GM19239 (cell line): Measurements from ENCODE around the gene PAQR9.
A peak's percentile ranks its signal among the peaks of the same experiment; 100 is the strongest.
"Not testable (repeated sequence)": the region's sequence is repeated elsewhere in the genome, so short reads cannot be mapped to it uniquely, and the experiment has no call there.

Experiments used
- DNase-seq: peaks from one replicate; pipeline ENCODE4 v3.0.0; 2011; ENCODE audit warnings: low spot score; ENCODE audit not compliant: insufficient read length
- FAIRE-seq: peaks from 2 replicates; lab custom pipeline; 2011; peaks lifted over from hg19 to GRCh38; lab: Jason Lieb, UNC

PAQR9 gene, protein sequence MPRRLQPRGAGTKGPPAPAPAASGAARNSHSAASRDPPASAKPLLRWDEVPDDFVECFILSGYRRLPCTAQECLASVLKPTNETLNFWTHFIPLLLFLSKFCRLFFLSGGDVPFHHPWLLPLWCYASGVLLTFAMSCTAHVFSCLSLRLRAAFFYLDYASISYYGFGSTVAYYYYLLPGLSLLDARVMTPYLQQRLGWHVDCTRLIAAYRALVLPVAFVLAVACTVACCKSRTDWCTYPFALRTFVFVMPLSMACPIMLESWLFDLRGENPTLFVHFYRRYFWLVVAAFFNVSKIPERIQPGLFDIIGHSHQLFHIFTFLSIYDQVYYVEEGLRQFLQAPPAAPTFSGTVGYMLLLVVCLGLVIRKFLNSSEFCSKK

DNA sequence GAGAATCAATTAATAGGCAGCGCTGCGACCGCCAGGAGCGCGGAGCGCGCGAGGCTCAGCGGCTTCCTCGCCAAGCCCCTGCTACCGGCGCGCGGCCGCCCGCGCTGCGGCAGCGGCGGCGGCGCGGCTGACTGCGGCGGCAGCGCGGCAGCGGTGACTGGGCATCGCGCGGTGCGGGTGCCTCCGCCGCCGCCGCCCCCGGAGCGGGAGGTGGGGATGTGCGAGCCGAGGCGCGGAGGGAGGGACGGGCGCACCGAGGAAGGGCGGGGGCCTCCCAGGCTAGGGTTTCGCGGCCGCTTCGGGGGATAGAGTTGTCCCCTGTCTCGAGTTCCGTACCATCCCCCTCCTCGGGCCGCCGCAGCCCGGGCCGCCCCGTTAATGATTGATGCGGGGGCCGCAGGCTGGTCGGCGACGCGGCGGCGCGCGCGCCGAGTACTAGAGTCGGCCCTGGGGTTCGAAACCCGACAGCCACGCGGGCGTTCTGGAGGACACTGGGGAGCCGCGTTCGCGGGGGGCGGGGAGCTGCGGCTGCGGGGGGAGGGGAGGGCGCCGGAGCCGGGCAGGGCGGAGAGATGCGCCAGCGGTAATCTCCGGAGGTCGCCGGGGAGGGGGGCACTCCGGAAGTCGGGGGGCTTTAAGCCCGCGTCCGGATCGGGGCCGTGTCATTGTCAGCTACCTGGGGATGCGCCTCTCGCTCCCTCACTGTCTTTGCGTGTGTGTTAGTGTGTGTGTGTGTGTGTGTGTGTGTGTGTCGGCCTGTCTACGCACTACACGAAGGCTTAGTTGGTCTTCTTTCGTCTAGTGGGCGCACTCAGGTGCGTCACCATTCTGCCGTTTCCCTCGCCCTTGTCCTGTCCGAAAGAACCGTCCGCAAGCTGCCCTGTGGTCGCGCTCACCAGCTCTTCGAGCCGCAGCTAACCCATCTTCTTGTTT is at the start of gene PAQR9:
TSS of gene PAQR9 (minus strand) at position 159 of the 933 bp plus-strand sequence. CDS start 338 bp downstream, outside the sequence.
- FAIRE-seq (no peak), DNase-seq (peak; percentile 52)

DNA sequence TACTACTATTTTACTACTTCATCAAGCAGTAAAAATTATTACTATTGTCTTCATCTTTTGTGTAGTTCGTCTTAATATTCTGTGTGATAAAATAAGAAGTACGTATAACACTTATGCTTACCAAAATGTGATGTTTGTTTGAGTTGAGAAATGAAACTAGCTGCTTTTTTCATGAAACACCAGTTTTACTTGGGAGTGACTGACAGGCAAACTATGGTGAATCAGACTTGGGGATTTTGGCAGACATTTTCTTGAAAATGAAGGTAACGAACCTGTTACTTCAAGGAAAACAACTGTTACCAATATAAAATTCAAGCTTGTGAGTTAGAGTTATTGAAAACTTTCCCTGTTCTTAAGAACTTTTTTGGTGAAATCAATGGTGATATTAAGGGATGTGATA is 48.2 kb upstream of the PAQR9 start:
- FAIRE-seq, result peak; percentile 73
- DNase-seq, result no peak

DNA sequence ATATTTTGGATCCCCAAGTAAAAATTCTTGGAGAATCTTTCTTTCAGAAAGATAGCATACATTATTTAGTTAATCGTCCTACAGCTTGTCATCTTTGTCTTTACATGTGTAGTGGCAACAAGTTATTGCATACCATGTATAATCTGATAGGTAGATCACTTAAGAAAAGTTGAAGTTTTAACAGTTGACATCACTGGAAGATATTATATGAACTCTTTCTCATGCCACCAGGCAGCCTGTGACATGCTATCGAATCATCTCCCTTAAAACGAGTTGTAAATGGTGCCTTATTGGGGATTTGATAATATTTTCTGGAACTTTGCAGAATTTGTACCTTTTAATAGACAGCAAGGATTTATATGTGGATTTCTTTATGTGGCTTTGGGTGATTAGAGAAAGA is 46.5 kb upstream of the PAQR9 start:
- no peak for DNase-seq
- FAIRE-seq, result no peak

DNA sequence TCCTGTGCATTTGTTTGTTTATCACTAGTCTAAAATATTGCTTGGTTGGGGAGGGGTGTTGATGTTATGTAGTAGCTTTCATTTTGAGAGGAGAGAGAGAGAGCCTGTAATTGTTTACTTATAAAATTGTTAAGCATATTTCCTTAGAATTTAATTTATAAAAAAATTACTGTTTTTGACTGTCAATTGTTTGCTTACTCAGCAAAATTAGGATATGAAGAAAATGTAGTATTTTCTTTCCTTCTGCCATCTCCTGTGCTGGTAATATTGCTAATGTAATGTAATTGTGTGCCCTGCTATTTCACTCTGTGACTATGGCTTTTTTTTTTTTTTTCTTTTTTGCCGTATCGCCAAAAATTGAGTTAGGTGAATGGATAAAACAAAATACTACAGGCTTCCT is 41.3 kb upstream of the PAQR9 start:
- DNase-seq (no peak), FAIRE-seq (no peak)

DNA sequence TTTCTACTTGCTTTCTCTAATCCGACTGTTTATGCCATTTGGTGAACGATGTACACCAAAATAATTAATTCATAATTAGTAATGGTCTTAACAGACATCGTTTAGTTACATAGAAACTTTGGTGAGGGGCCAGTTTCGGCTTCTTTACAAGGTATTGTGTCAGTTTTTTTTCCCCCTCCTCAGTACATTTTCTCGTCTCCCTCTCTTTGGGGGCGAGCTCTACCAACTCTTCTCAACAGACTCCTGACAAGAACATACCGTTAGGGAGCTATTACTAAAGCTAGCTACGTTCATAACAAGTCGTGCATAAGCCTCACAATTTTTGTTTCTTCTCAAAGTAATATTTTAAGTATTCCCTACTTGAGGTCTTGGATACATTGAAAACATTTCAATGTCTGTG is 39.3 kb upstream of the PAQR9 start:
- FAIRE-seq, result no peak

DNA sequence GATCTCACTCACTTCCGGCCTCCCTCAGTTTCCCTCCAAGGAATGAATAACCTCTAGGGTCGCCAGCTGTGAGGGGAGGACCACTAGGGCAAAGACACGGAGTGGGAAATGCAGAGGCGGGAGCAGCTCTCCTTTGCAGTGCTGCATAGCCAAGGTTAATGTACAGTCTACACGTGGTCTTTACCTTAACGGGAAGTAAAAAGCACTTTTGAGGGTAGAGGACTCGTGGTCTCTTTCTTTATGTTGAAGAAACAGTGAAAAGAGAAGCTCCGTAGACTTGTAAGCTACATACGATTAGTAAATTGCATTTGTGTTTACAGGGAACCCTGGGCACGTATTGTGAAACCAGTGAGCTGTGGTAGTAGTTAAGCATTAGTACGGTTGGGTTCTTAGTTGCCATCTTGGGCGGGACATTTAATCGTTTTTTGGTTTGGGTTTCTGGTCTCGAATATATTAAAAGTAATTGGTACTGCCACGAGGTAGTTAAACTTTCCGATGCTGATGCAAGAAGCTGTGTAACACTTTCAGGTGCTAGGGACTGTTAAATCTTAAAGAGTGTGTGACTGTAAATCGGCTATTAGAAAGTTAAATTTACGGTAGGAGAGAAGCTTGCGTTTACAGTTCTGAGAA is 38.7 kb upstream of the PAQR9 start:
- DNase-seq, result no peak
- peak; percentile 58 for FAIRE-seq

More for the DNA sequence above, 39.3 kb upstream of the PAQR9 start:
- no peak for DNase-seq

DNA sequence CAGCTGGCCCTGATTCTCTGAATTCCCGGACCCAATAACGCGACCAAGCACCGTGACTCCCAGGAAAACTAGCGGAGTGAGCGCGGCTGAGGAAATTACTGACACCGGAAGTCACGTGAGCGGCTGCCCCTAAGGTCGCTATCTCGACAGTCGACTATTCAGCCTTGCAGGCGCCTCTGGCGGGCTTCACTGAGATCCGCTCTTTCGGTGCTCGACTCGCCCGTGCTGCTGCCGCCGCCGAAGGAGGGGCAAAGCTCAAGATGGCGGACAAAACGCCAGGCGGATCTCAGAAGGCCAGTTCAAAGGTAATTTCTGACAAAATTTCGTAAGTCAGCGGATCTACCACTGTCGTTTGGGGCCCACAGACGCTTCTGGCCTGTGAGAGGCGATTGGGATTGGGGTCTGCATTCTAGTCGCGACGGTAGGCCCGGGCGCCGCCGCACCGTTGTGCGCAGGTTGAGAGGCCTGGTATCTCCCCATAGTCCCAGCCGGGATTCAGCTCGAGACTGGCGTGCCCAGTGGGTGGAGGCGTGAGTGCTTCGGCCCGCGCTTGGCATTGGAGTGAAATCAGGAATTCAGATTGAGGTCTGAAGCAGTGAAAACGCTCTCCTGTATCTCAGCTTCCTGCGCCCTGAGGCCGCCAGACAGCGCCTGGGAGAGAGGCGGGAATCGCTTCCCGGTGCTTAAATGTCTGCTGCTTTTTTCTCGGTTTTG is 38.1 kb upstream of the PAQR9 start, which contains the start of gene U2SURP:
TSS of gene U2SURP (plus strand) at position 202 of the 714 bp plus-strand sequence. CDS start at position 261, 59 bp downstream.
- DNase-seq (peak; percentile 80), FAIRE-seq (peak; percentile 94)

DNA sequence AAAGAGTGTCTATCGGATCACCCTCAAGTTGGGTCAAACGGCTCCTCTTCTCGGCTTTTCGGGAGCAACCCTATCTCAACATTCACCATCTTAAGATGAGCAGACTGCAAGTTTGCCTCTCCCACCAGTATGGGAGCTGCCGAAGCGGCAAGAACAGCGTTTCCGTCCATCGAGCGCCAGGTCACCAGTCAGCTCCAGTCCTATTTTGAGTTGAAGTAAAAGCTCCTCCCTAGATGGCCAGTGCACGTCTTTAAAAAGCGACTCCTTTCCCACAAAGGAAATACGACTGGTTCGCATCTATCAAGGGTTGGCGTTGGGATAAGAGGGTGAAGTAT is 37.5 kb upstream of the PAQR9 start:
- DNase-seq, result peak; percentile 52
- no peak for FAIRE-seq

DNA sequence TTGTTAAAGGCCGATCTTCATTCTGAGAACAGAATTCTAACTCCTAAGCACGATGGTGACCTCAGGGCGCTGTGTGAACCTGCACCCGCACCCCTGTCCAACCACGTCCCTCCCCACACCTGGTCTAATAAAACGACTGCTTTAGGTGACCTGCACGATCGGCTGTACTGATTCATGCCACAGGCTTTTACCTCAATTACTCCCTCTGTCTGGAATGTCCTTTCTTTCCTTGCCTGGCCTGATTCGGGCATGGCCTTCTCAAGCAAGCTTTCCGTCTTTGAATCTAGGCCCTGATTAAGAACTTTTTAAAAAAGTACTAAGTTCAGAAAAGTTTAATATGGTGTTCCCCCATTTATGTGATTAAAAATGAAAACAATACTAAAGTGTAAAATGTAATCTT is 37.1 kb upstream of the PAQR9 start:
- FAIRE-seq (no peak), DNase-seq (no peak)

DNA sequence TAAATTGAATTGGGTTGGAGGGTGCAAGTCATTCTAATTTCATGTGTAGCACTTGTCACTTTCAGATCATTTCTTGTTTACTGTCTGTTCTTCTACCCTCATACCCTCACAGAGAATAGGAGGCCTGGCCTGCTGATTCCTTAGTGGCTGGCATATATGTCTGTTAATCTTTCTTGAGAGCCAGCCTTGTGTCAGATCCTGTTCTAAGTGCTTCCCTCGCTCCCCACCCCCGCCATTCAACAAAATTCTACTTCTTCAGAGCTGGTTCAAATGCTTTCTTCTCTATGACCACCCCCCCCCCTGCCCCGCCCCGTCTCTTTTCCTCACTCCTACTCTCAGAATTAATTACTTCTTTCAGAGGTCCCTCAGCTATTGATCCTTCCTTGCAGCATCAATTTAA is 36.4 kb upstream of the PAQR9 start:
- DNase-seq (no peak), FAIRE-seq (no peak)

DNA sequence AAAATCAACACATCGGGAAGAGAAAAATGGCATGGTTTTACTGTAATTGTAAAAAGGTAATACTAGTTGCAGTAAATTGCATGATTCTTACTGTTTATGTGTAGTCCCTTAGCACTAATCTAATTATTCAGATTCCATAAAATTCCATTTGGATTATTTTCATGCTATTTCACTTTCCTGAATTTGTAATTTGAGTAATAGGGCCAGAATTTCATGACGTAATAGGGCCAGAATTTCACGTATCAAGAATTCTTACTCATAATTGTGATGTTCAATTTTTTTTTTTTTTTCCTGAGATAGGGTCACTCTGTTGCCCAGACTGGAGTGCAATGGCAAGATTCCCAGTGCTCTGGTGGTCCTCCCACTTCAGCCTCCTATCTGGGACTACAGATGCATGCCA is 35.0 kb upstream of the PAQR9 start:
- FAIRE-seq (no peak), DNase-seq (no peak)

DNA sequence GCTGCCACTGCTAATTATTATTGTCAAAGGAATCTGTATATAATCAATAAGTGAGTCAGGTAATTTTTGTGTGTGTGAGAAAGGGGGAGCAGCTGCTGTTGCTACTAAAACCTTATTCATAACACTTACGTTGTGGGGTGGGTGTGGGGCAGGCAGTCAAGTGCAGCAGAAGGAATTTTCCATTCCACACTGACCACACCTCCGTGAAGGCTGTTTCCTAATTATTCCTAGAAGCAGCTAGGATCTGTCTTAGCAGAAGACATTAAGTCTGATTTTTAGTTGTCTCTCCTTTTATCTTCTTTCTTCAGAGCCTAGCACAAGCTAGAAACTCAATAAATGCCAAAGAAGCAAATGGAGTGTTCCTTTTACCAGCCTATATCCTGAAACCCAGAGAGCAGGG is 33.9 kb upstream of the PAQR9 start:
- DNase-seq (no peak), FAIRE-seq (no peak)

DNA sequence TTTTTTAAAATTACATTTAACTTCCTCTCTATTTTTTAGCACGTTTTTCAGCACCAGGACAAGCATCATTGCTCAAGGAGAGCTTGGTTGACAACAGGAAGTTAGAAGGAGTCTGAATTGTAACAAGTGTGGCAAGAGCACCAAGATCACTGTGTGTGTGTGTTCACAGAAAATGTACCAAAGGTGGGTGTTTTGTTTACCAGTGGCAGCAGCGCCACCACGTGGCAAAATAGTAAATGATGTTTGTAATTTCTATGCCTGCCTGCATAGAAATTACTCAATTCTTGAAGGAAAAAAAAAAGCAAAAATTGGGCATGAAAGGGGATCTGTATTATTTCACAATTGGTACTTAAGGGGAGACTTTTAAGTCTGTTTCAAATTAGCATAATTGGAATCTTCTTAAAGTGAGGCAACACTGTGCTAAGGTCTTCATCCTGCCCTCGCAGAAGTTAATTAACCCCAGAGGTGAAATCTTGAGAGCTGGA is 30.5 kb upstream of the PAQR9 start:
- DNase-seq (peak; percentile 36), FAIRE-seq (peak; percentile 81)

DNA sequence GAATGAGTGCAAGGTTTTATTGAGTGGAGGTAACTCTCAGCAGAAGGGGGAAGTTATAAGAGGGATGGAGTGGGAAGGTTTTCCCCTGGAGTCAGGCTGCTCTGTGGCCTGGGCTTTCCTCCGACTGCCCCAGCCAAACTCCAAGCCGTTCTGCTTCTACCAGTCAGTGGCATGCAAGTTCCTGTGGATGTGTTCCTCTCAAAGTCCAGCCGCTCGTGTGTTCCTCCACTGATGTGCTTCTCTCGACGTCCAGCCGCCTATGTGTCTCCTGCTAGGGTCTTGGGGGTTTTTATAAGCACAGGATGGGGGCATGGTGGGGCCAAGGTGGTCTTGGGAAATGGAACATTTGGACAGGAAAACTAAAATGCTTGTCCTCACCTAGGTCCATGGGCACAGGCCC is 28.8 kb upstream of the PAQR9 start:
- DNase-seq, result no peak
- no peak for FAIRE-seq

DNA sequence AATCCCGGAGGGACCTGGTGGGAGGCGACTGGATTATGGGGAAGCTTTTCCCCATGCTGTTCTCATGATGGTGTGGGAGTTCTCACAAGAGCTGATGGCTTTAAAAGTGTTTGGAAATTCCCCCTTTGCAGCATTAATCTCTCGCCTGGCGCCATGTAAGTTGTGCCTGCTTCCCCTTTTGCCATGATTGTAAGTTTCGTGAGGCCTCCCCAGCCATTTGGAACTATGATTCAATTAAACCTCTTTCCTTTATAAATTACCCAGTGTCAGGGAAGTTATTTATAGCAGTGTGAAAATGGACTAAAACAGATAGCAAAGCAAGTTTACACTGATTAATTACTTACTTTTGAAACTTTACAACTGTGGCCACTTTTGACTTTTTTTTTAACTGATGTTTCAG is 27.2 kb upstream of the PAQR9 start:
- DNase-seq (no peak), FAIRE-seq (no peak)

DNA sequence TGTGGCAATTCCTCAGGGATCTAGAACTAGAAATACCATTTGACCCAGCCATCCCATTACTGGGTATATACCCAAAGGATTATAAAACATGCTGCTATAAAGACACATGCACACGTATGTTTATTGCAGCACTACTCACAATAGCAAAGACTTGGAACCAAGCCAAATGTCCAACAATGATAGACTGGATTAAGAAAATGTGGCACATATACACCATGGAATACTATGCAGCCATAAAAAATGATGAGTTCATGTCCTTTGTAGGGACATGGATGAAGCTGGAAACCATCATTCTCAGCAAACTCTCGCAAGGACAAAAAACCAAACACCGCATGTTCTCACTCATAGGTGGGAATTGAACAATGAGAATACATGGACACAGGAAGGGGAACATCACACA is 25.4 kb upstream of the PAQR9 start:
- DNase-seq, FAIRE-seq: not testable (repeated sequence)

DNA sequence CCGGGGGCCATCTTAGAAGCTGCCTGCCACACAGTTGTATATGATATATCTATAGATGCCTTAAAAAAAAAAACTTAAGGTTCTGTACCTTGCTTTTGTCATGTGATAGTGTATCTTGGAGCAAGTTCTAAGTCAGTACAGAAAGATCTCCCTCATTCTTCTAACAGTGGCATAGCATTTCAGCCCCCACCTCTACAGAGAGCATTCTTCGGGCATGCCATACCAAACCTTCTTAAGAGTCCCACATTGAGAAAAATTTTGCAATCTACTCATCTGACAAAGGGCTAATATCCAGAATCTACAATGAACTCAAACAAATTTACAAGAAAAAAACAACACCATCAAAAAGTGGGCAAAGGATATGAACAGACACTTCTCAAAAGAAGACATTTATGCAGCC is 24.7 kb upstream of the PAQR9 start:
- not testable (repeated sequence) for DNase-seq, FAIRE-seq

DNA sequence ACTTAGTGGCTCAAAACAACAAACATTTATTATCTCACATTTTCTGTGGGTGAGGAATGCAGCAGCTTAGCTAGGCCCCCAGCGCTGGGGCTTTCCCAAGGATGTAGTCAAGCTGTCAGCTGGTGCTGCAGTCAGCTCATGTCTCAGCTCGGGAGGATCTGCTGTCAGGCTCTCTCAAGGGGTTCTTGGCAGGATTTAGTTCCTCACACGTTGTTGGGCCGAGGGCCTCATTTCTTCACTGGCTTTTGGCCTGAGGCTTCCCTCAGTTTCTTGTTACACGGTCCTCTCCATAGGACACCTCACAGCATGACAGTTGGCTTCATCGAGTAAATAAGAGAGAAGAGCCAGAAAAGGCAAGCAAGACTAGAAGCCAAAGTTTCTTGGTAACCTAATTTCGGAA is 24.2 kb upstream of the PAQR9 start:
- DNase-seq, result no peak
- FAIRE-seq, result no peak

DNA sequence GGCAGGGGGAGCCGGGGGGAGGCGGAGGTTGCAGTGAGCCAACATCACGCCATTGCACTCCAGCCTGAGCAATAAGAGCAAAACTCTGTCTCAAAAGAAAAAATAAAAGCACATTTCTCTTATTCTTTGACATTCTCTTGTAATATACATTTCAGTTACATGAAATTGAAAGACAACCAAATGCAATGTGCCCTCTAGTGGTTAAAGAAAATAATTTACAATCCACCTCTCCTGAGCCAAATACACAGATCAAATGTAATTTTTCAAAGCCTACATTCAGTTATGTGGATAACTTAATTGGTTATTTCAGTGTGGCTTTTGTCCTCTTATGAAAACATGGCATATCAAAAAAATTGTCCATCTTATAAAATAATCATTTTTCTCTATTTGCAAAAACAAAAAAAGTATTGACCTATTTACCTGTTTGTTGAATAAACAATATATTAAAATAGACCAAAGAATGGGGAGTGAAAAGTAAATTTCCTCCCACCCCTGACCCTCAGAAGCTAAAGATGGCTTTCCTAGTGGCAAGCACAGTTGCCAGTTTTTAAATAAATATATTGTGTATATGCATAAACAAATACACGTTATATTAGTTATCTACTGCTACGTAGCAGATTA is 23.7 kb upstream of the PAQR9 start:
- FAIRE-seq, result peak; percentile 59
- no peak for DNase-seq
